Liver (tissue), 3 donors: ENCODE data around the gene SH3TC2.

ENCODE experiments used
- ATF3 ChIP-seq: IDR thresholded peaks from 2 replicates; pipeline ENCODE4 v1.6.1; 2016; ENCODE audit warnings: antibody characterized with exemption
- CTCF ChIP-seq: fragments of 150-350 bp; IDR thresholded peaks from 2 replicates; pipeline ENCODE4 v1.5.1; 2017; ENCODE audit warnings: improper control_type of control experiment, low read depth, low read length; ENCODE audit not compliant: missing input control
- EGR1 ChIP-seq, 2 donors: IDR thresholded peaks; 2 replicates each; pipeline ENCODE4 v1.6.1; 2016 to 2018; ENCODE audit warnings: antibody characterized with exemption in 2 of 2, low read depth in 2 of 2
- GABPA ChIP-seq, 2 donors: IDR thresholded peaks in 1 of 2; conservative IDR thresholded peaks in 1 of 2; 2 replicates each; pipeline ENCODE4 v1.6.1; 2016; ENCODE audit warnings: antibody characterized with exemption in 2 of 2, mild to moderate bottlenecking in 1 of 2, moderate library complexity in 1 of 2
- HNF4G ChIP-seq: IDR thresholded peaks from 2 replicates; pipeline ENCODE4 v1.6.1; 2016; ENCODE audit warnings: antibody characterized with exemption
- MAX ChIP-seq: IDR thresholded peaks from 2 replicates; pipeline ENCODE4 v1.6.1; 2016; ENCODE audit warnings: antibody characterized with exemption
- RAD21 ChIP-seq, 2 donors: IDR thresholded peaks; 2 replicates each; pipeline ENCODE4 v1.6.1; 2016; ENCODE audit warnings: antibody characterized with exemption in 2 of 2, mild to moderate bottlenecking in 2 of 2
- RXRA ChIP-seq, 2 donors: IDR thresholded peaks; 2 replicates each; pipeline ENCODE4 v1.6.1; 2017 to 2018; ENCODE audit warnings: antibody characterized with exemption in 2 of 2, mild to moderate bottlenecking in 1 of 2
- SP1 ChIP-seq: IDR thresholded peaks from 2 replicates; pipeline ENCODE4 v1.6.1; 2018; ENCODE audit warnings: antibody characterized with exemption, mild to moderate bottlenecking
- YY1 ChIP-seq: IDR thresholded peaks from 2 replicates; pipeline ENCODE4 v1.6.1; 2016; ENCODE audit warnings: antibody characterized with exemption, mild to moderate bottlenecking
- ZBTB33 ChIP-seq: IDR thresholded peaks from 2 replicates; pipeline ENCODE4 v1.6.1; 2016; ENCODE audit warnings: antibody characterized with exemption
- donor health status: healthy.
- donor health status: healthy.

GRCh38 chr5:148974642-148975327, 88.1 kb downstream of the SH3TC2 start:
- TF ChIP-seq YY1 (no peak), HNF4G (no peak), CTCF (no peak), RAD21 (IDR thresholded peaks at IDR 0.05) (no peak), EGR1 (IDR thresholded peaks at IDR 0.05; ENCODE audit: low read depth in 2 of 2) (no peak), MAX (no peak), ZBTB33 (no peak), GABPA (IDR thresholded peaks at IDR 0.05 in 1 of 2, conservative IDR thresholded peaks at IDR 0.05 in 1 of 2) (no peak), ATF3 (no peak), SP1 (no peak), RXRA (IDR thresholded peaks at IDR 0.05) (no peak)
